GM19238 (cell line): ENCODE measurements around the gene PGAM4.
"Not testable (repeated sequence)": the region's sequence is repeated elsewhere in the genome, so short reads cannot be mapped to it uniquely, and the experiment has no call there.

ENCODE experiments used
- DNase-seq: peaks from one replicate; pipeline ENCODE4 v3.0.0; 2011; ENCODE audit warnings: low spot score; ENCODE audit not compliant: insufficient read length

Gene PGAM4

DNA sequence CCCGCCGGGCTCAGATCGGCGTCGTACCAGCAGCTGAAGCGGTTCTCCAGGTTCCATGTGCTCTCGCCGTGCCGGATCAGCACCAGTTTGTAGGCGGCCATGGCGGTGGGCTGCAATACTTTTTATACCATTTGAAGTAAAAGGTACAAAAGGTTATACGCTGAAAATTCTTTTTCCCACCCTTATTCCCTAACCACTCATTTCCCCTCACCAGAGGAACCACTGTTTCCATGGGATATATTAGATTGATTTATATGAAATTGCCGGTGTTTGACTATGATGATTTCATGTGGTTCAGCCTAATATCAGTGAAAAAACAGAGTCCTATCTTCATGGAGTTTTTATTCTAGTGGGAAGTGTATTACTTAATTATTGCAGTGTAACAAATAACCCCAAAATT is at the start of gene PGAM4:
Gene PGAM4 (minus strand): TSS at position 101 of the 400 bp plus-strand sequence. CDS start 0 bp downstream, at position 101.
- DNase-seq: no peak

GRCh38 chrX:78011846-78012245 is 42.4 kb upstream of the PGAM4 start:
- DNase-seq: no peak

GRCh38 chrX:77979870-77980269 is 10.4 kb upstream of the PGAM4 start:
- DNase-seq: no peak

DNA sequence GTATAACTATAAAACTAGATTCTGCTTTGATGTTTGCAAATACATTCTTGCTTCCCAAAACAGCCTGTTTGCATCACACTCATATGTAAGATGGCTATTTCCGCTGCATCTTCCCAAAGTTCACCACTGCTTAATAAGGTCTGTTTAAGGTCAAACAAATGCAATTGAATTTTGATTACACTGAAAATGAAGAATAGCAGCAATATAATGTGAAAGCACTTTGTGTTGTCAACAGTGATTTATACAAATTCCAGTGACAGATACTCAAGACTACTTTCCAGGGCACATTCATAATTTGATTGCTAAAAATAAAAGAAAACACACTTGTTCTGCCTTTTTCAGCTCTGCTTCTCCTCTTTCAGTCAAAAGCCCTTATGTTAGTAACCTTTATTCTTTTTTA is 8.1 kb upstream of the PGAM4 start:
- DNase-seq: no peak

DNA sequence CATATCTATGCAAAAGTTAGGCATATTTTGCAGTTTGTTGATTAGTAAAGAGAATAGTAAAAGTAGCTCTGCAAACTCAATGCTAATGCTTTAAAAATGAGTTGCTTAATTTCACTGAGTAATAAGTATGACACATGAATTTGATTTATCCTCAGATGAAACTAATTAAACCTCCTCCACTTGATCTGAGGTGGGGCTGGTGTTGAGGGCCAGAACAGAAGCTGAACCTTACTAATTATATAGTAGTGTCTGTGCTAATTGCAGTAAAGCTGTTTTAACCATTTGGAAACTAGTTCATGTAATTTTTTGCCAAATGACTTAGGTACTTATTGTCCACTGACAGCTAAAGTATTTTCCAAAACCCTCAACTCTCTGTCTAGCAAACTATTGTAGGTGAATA is 7.7 kb upstream of the PGAM4 start:
- no peak for DNase-seq

GRCh38 chrX:77975755-77976154 is 6.3 kb upstream of the PGAM4 start:
- DNase-seq: no peak

DNA sequence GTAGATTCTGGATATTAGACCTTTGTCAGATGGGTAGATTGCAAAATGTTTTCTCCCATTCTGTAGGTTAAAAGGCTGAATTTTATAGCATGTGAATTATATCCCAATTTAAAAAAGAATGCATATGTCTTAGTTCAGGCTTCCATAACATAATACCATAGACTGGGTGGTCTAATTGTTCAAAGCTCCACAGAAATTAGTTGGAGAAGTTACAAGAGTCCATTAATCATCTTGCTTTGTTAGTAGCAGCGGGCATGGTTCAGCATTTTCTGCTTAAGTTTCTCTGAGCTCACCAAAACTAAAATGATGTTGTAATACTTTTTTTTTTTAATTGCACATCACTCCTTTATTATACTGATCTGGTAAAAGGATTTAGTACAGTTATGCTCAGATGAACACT is 1.8 kb downstream of the PGAM4 start:
- no peak for DNase-seq

DNA sequence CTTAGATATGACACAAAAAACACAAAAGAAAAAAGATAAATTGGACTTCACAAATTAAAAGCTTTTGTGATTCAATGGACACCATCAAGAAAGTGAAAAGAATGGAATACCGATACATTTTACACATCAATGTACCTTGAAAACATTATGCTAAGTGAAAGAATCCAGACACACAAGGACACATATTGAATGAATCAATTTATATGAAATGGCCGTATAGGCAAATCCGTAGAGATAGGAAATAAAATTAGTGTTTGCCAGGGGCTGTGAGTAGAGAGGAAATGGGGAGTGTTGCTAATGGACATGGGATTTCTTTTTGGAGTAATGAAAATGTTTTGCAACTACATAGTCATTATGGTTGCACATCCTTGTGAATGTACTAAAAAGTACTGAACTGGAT is 3.1 kb downstream of the PGAM4 start:
- no peak for DNase-seq

- no peak for DNase-seq
These were observed 7.2 kb downstream of the PGAM4 start for GRCh38 chrX:77962068-77962902.

DNA sequence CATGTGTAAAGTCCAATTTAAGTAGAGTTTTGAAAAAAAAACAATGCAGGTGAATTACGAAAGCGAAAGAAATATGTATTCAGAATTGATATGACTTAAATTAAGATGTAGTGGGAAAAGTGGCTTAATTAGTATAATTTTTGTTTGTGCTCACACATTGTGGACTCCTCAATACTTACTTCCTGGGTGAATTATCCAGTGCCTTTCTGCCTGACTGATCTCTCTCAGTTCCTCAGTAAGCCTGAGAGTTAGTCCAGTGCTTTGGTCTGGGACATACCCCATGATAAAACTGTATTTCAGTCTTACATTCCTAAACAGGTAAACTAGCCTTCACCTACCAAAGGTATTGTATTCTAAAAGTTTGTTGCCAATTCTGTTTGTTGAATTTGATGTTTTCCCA is 8.4 kb downstream of the PGAM4 start:
- no peak for DNase-seq

- DNase-seq: no peak
These were observed 8.9 kb downstream of the PGAM4 start for GRCh38 chrX:77960567-77960966.

GRCh38 chrX:77953708-77954107 is 15.7 kb downstream of the PGAM4 start:
- DNase-seq: no peak

DNA sequence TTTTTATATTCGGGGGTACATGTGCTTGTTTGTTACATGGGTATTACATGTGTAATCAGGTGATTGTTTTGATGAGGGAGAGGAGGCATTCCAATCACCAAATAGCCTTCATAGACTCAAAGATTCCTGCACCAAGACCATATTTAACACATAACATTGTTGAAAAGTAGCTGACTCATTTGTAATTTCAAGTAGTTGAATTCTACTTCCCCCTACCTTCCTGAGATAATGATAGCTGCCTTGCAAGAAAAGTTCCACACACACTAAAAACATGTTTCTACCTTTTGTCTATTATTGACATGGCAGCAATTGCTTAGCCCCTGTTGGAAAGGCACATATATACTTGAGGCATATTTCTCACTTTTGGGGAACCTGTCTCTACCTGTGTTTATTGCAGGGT is 16.1 kb downstream of the PGAM4 start:
- DNase-seq: no peak

GRCh38 chrX:77952173-77952572 is 17.3 kb downstream of the PGAM4 start:
- no peak for DNase-seq

- DNase-seq: no peak
These were observed 19.6 kb downstream of the PGAM4 start for GRCh38 chrX:77949840-77950239.

DNA sequence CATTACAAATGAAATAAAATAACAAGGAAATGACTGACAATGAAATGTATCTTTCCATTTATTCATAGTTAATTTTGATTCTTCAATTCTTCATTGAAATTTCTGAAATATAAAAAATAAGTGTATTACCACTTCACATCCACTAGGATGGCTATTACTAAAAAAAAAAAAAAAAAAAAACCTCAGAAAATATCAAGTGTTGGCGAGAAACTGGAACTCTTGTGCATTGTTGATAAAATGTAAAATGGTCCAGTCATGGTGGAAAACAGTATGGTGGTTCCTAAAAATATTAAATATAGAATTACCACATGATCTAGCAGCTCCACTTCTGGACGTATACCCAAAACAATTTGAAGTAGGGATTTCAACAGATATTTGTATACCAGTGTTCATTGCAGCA is 22.9 kb downstream of the PGAM4 start:
- DNase-seq: no peak

DNA sequence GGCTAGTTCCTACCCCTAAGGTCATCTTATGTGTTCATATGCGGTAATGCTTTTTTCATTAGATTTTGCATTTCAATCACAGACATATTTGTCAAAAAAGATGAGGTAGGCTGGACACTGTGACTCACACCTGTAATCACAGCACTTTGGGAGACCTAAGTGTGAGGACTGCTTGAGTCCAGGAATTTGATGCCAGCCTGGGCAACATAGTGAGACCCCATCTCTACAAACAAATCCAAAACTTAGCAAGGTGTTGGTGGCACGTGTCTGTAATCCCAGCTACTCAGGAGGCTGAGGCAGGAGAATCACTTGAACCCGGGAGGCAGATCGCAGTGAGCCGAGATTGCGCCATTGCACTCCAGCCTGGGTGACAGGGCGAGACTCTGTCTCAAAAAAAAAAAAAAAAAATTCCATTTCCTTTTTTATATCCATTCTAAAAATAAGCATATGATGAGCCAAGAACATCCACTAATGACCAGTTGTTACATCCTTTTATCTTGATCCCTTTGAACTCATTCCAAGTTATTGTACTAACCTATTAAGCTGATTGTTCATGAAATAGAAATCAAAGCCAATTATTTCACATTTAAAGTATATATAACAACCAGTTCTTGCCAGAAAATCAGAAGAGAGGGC is 23.4 kb downstream of the PGAM4 start:
- no peak for DNase-seq

DNA sequence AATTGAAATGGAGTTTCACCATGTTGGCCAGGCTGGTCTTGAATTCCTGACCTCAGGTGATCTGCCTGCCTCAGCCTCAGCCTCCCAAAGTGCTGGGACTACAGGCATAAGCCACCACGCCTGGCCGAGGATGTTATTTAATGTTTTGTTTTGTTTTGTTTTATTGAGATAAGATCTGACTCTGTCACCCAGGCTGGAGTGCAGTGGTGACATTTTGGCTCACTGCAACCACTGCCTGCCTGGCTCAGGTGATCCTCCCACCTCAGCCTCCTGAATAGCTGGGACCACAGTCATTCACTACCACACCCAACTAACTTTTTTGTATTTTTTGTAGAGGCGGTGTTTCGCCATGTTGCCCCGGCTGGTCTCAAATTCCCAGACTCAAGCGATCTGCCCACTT is 24.4 kb downstream of the PGAM4 start:
- not testable (repeated sequence) for DNase-seq

- DNase-seq: no peak
These were observed 31.3 kb downstream of the PGAM4 start for GRCh38 chrX:77938083-77938680.

GRCh38 chrX:77937291-77937690 is 32.1 kb downstream of the PGAM4 start:
- DNase-seq: no peak

GRCh38 chrX:77936299-77936698 is 33.1 kb downstream of the PGAM4 start:
- DNase-seq: no peak

- DNase-seq: no peak
These were observed 33.6 kb downstream of the PGAM4 start for GRCh38 chrX:77935886-77936285.

- no peak for DNase-seq
These were observed 38.9 kb downstream of the PGAM4 start for GRCh38 chrX:77930581-77930980.
